PC-3 (cell line): ENCODE data around the gene SLC2A13.

Experiments
- EZH2 ChIP-seq: fragments of 300-600 bp; sonication (generic); IDR thresholded peaks from one replicate; pipeline ENCODE4 v1.6.1; 2017; ENCODE audit warnings: antibody characterized with exemption, mild to moderate bottlenecking, low read length; ENCODE audit not compliant: unreplicated experiment
- EZH2phosphoT487 ChIP-seq: fragments of 300-600 bp; sonication (generic); IDR thresholded peaks from 2 replicates; pipeline ENCODE4 v1.6.1; 2018; ENCODE audit warnings: mild to moderate bottlenecking, antibody characterized with exemption, low read length, borderline replicate concordance
- TF ChIP-seq, protein P1 (sequence below): fragments of 300-600 bp; sonication (generic); conservative IDR thresholded peaks from 2 replicates; pipeline ENCODE4 v1.5.1; 2017; ENCODE audit warnings: antibody characterized with exemption, low read depth, mild to moderate bottlenecking, low read length

DNA sequence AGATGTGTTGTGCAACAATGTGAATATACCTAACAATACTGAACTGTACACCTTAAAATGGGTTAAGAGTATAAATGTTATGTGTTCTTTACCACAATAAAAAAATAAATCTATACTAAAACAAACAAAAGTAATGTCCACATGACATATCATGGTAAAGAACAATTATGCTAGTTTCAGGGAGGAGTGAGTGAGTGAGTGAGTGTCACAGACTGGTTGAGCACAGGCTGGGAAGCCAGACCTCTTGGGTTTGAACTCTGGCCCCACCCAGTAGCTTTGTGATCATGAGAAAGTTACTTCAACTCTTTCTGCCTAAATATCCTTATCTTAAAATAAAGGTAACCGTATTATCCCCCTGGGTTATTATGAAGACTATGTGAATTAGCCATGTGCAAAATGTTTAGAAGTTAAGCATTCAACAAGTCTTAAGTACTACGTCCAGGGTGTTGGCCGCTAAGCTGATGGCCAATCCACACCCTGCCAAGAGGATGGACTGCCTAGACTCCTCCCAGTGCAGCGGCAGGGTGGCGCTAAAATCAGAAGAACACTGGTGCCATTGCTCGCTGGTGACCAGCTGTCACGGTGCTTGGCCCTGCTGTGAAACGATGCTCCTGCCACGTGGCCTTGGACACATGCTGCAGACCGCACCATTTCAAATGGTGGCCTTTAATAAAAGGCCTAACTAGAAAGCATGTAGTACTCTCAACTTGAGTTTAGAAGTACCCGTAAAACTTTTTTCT lies 7.3 kb downstream of the SLC2A13 start:
- TF ChIP-seq, protein P1, sequence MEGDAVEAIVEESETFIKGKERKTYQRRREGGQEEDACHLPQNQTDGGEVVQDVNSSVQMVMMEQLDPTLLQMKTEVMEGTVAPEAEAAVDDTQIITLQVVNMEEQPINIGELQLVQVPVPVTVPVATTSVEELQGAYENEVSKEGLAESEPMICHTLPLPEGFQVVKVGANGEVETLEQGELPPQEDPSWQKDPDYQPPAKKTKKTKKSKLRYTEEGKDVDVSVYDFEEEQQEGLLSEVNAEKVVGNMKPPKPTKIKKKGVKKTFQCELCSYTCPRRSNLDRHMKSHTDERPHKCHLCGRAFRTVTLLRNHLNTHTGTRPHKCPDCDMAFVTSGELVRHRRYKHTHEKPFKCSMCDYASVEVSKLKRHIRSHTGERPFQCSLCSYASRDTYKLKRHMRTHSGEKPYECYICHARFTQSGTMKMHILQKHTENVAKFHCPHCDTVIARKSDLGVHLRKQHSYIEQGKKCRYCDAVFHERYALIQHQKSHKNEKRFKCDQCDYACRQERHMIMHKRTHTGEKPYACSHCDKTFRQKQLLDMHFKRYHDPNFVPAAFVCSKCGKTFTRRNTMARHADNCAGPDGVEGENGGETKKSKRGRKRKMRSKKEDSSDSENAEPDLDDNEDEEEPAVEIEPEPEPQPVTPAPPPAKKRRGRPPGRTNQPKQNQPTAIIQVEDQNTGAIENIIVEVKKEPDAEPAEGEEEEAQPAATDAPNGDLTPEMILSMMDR: no peak
- TF ChIP-seq EZH2phosphoT487 (no peak), EZH2 (no peak)
